Smooth muscle cell (in vitro differentiated cells): ENCODE measurements around the gene KEL. TPM values are rescaled to one million over a fixed set of nuclear protein-coding genes. Genes with fewer than 3 reads are reported as not detected.

Experiments used
- DNase-seq: peaks from one replicate; lab custom pipeline; 2025; ENCODE audit not compliant: unreplicated experiment; lab: John Stamatoyannopoulos, UW
- H2AFZ ChIP-seq: fragments of 200-600 bp; sonication (generic); 2 replicates; pipeline ENCODE4 v1.6.0; 2016; ENCODE audit warnings: antibody characterized with exemption, low read depth, mild to moderate bottlenecking
- H3F3A ChIP-seq: fragments of 200-600 bp; sonication (generic); 2 replicates; pipeline ENCODE4 v1.6.0; 2017; ENCODE audit warnings: antibody characterized with exemption, low read depth
- H3K27ac ChIP-seq: fragments of 200-600 bp; sonication (generic); 2 replicates; pipeline ENCODE4 v1.5.1; 2016; ENCODE audit warnings: low read depth, mild to moderate bottlenecking
- H3K27me3 ChIP-seq: fragments of 200-600 bp; sonication (generic); 2 replicates; pipeline ENCODE4 v1.6.1; 2016; ENCODE audit warnings: low read depth, mild to moderate bottlenecking
- H3K36me3 ChIP-seq: fragments of 200-600 bp; sonication (generic); 2 replicates; pipeline ENCODE4 v1.5.1; 2016; ENCODE audit warnings: low read depth
- H3K4me1 ChIP-seq: fragments of 200-600 bp; sonication (generic); 2 replicates; pipeline ENCODE4 v1.5.1; 2016; ENCODE audit warnings: low read depth
- H3K4me2 ChIP-seq: fragments of 200-600 bp; sonication (generic); 2 replicates; pipeline ENCODE4 v1.6.0; 2016; ENCODE audit warnings: mild to moderate bottlenecking
- H3K4me3 ChIP-seq: fragments of 200-600 bp; sonication (generic); 2 replicates; pipeline ENCODE4 v1.5.1; 2016; ENCODE audit warnings: mild to moderate bottlenecking
- H3K79me2 ChIP-seq: fragments of 200-600 bp; sonication (generic); 2 replicates; pipeline ENCODE4 v1.6.0; 2016; ENCODE audit warnings: low read depth, mild to moderate bottlenecking
- H3K9ac ChIP-seq: fragments of 200-600 bp; sonication (generic); 2 replicates; pipeline ENCODE4 v1.6.0; 2016; ENCODE audit warnings: low read depth
- H3K9me3 ChIP-seq: fragments of 200-600 bp; sonication (generic); replicated peaks from 2 replicates; pipeline ENCODE4 v1.5.1; 2016; ENCODE audit warnings: low read depth
- H4K20me1 ChIP-seq: fragments of 200-600 bp; sonication (generic); 2 replicates; pipeline ENCODE4 v1.6.0; 2016; ENCODE audit warnings: low read depth
- CTCF ChIP-seq: fragments of 200-600 bp; sonication (generic); IDR thresholded peaks from 2 replicates; pipeline ENCODE4 v1.5.1; 2017; ENCODE audit warnings: borderline replicate concordance, mild to moderate bottlenecking, antibody characterized with exemption; ENCODE audit not compliant: insufficient read depth, poor library complexity, severe bottlenecking
- WGBS: methylation state at CpG from one replicate; pipeline ENCODE4 v1.1.7; 2016; ENCODE audit warnings: low lambda C conversion rate; 5-methylcytosine and 5-hydroxymethylcytosine counted together
- polyA plus RNA-seq: library from polyadenylated mRNA; unstranded; fragments of >200 nt; fragmentation: Nextera tagmentation; extraction: Ambion mirVana; gene quantifications from 2 replicates; pipeline ENCODE4 v1.2.1, GENCODE V29; 2016
- total RNA-seq: library from RNA; depleted of rRNA; stranded (reverse); fragments of >200 nt; gene quantifications from 2 replicates; pipeline ENCODE4 v1.2.3, GENCODE V29; 2014

The KEL gene
- total and polyA plus RNA-seq, 2 experiments from 2014 or later: 0.09 to 0.56 TPM

DNA sequence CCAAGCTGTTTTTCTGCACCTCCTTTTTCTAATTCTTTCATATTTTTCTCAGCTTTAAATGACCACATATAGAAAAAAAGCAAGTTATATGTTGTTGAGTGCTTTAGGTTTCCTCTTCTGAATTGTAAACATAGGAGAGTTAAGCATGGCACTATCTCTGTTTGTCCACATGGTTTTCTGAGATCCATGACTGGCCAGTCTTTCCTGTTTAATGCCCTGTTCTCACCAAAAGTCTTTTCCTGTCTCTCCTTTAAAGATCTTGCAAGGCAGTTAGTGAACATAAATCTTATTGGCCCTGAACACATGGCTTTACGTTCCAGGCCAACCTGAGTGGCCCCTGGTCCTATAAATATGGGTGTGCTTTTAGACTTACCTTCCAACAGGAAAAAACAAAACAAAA, 48.0 kb downstream of the KEL start:
- Histone ChIP-seq H3K4me3 (no peak overlapping the region), H3K9me3 (no peaks in the 10 kb centered on the region), H3F3A (no peaks in the 10 kb centered on the region), H3K9ac (no peak overlapping the region), H3K4me2 (no peak overlapping the region), H4K20me1 (no peaks in the 10 kb centered on the region), H3K27me3 (peaks cover 13% of the 10 kb centered on the region), H3K4me1 (no peaks in the 10 kb centered on the region), H3K27ac (no peak overlapping the region), H3K36me3 (no peaks in the 10 kb centered on the region), H3K79me2 (no peaks in the 10 kb centered on the region), H2AFZ (no peak overlapping the region)
- TF ChIP-seq CTCF: no peak
- no peak for DNase-seq
- 45% methylated on average over 1 of the region's 1 CpG for WGBS

GRCh38 chr7:142913566-142913965, 48.6 kb downstream of the KEL start:
- Histone ChIP-seq H3K27me3 (peaks cover 13% of the 10 kb centered on the region), H3F3A (no peaks in the 10 kb centered on the region), H3K27ac (no peak overlapping the region), H3K4me2 (no peak overlapping the region), H3K9ac (no peak overlapping the region), H3K4me3 (no peak overlapping the region), H2AFZ (no peak overlapping the region), H4K20me1 (no peaks in the 10 kb centered on the region), H3K79me2 (no peaks in the 10 kb centered on the region), H3K9me3 (no peaks in the 10 kb centered on the region), H3K4me1 (no peaks in the 10 kb centered on the region), H3K36me3 (no peaks in the 10 kb centered on the region)
- TF ChIP-seq CTCF: no peak
- no peak for DNase-seq
- WGBS: 89% methylated on average over 2 of the region's 2 CpGs

DNA sequence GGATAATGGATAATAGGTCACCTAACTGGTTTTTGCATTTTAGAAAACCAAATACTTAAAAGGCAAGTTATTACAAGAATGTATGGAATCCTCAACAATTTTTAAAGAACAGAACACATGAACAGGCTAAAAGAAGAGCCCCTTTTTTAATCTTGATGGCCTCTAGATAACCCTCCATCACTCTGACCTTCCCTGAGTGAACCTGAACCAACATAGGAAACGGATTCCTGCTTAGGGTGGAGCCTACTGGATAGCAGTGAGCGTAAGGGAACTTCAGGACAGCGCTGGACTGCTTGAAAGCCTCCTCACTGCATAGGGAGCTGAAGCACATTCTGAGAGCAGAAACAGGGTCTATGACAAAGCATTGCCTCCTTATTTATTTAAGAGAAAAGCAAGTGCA, 49.1 kb downstream of the KEL start:
- H3F3A ChIP-seq: no peaks in the 10 kb centered on the region
- H3K4me1 ChIP-seq: no peaks in the 10 kb centered on the region
- no peak overlapping the region for H3K4me3 ChIP-seq
- H4K20me1 ChIP-seq: no peaks in the 10 kb centered on the region
- H3K9ac ChIP-seq: no peak overlapping the region
- no peaks in the 10 kb centered on the region for H3K36me3 ChIP-seq
- WGBS: 66% methylated on average over 3 of the region's 3 CpGs
- no peak overlapping the region for H3K4me2 ChIP-seq
- H3K9me3 ChIP-seq: no peaks in the 10 kb centered on the region
- TF ChIP-seq CTCF: no peak
- no peak for DNase-seq
- no peak overlapping the region for H3K27ac ChIP-seq
- no peak overlapping the region for H2AFZ ChIP-seq
- peaks cover 10% of the 10 kb centered on the region for H3K27me3 ChIP-seq
- no peaks in the 10 kb centered on the region for H3K79me2 ChIP-seq

- H4K20me1 ChIP-seq: no peaks in the 10 kb centered on the region
- peaks cover 4% of the 10 kb centered on the region for H3K27me3 ChIP-seq
- H2AFZ ChIP-seq: no peak overlapping the region
- 96% methylated on average over 2 of the region's 2 CpGs for WGBS
- no peak overlapping the region for H3K4me2 ChIP-seq
- H3K4me1 ChIP-seq: no peaks in the 10 kb centered on the region
- H3F3A ChIP-seq: no peaks in the 10 kb centered on the region
- H3K4me3 ChIP-seq: no peak overlapping the region
- no peak overlapping the region for H3K9ac ChIP-seq
- H3K79me2 ChIP-seq: no peaks in the 10 kb centered on the region
- no peak overlapping the region for H3K27ac ChIP-seq
- no peak for DNase-seq
- H3K9me3 ChIP-seq: no peaks in the 10 kb centered on the region
- no peaks in the 10 kb centered on the region for H3K36me3 ChIP-seq
- TF ChIP-seq CTCF: no peak
Observed at GRCh38 chr7:142910481-142910880, 51.7 kb downstream of the KEL start.
